ENCODE measurements around the gene BSPRY. TPM values are rescaled to one million over a fixed set of nuclear protein-coding genes. Genes with fewer than 3 reads are reported as not detected.

Gene BSPRY
- total RNA-seq, 1 experiment from 2014 or later: 0.13 TPM

- POLR2A ChIA-PET: no interaction called here
Measured at GRCh38 chr9:113313261-113313660, 36.1 kb upstream of the BSPRY start.

GRCh38 chr9:113315231-113315630 is 34.1 kb upstream of the BSPRY start:
- DNase-seq (ENCODE audit: low read depth, low spot score) (no peak), ATAC-seq (no peak)
- no peak overlapping the region for H3K27ac ChIP-seq (ENCODE audit: low read length)
- in situ Hi-C loops (cut with HindIII; ENCODE audit: low pct_unique_long_range_greater_than_20kb, low sequenced_read_pairs): no loop called here
- intact Hi-C loops (cut with micrococcal nuclease; ENCODE audit: unreplicated experiment): no loop called here
- no peaks in the 10 kb centered on the region for H3K27me3 ChIP-seq (ENCODE audit: control insufficient read depth, insufficient read depth, low read length)
- no peaks in the 10 kb centered on the region for H3K9me3 ChIP-seq (ENCODE audit: control insufficient read depth, insufficient read depth, low read depth, low read length)
- no peaks in the 10 kb centered on the region for H3K36me3 ChIP-seq (ENCODE audit: control insufficient read depth, insufficient read depth, low read length)
- ChIA-PET CTCF (no interaction called here), POLR2A (no interaction called here)
- BruUV-seq (replicated peaks): no TSS peak
- no peak overlapping the region for H3K4me3 ChIP-seq (ENCODE audit: low read depth in 2 of 2, low read length in 2 of 2)
- TF ChIP-seq TCF7L2 (IDR thresholded peaks at IDR 0.05; ENCODE audit: low read depth, low read length) (no peak), POLR2AphosphoS5 (IDR thresholded peaks at IDR 0.05; ENCODE audit: low read depth, low read length) (no peak), CTCF (IDR thresholded peaks at IDR 0.05) (no peak), SIN3A (IDR thresholded peaks at IDR 0.05; ENCODE audit: borderline replicate concordance, insufficient read depth, low read depth, low read length) (no peak)
- TF ChIP-seq, protein P1, sequence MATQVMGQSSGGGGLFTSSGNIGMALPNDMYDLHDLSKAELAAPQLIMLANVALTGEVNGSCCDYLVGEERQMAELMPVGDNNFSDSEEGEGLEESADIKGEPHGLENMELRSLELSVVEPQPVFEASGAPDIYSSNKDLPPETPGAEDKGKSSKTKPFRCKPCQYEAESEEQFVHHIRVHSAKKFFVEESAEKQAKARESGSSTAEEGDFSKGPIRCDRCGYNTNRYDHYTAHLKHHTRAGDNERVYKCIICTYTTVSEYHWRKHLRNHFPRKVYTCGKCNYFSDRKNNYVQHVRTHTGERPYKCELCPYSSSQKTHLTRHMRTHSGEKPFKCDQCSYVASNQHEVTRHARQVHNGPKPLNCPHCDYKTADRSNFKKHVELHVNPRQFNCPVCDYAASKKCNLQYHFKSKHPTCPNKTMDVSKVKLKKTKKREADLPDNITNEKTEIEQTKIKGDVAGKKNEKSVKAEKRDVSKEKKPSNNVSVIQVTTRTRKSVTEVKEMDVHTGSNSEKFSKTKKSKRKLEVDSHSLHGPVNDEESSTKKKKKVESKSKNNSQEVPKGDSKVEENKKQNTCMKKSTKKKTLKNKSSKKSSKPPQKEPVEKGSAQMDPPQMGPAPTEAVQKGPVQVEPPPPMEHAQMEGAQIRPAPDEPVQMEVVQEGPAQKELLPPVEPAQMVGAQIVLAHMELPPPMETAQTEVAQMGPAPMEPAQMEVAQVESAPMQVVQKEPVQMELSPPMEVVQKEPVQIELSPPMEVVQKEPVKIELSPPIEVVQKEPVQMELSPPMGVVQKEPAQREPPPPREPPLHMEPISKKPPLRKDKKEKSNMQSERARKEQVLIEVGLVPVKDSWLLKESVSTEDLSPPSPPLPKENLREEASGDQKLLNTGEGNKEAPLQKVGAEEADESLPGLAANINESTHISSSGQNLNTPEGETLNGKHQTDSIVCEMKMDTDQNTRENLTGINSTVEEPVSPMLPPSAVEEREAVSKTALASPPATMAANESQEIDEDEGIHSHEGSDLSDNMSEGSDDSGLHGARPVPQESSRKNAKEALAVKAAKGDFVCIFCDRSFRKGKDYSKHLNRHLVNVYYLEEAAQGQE (IDR thresholded peaks at IDR 0.05; ENCODE audit: insufficient read depth in 1 of 2, low read depth in 2 of 2, low read length in 1 of 2): no peak
- H3K4me1 ChIP-seq (ENCODE audit: control insufficient read depth, insufficient read depth, low read length): no peaks in the 10 kb centered on the region

More at GRCh38 chr9:113313261-113313660, 36.1 kb upstream of the BSPRY start:
- no peaks in the 10 kb centered on the region for H3K27me3 ChIP-seq (ENCODE audit: control insufficient read depth, insufficient read depth, low read length)
- in situ Hi-C loops (cut with HindIII; ENCODE audit: low pct_unique_long_range_greater_than_20kb, low sequenced_read_pairs) (no loop called here), intact Hi-C loops (cut with micrococcal nuclease; ENCODE audit: unreplicated experiment) (no loop called here)
- BruUV-seq (replicated peaks): no TSS peak
- no peak for DNase-seq (ENCODE audit: low read depth, low spot score)
- H3K27ac ChIP-seq (ENCODE audit: low read length): no peak overlapping the region
- CTCF ChIA-PET: no interaction called here
- no peaks in the 10 kb centered on the region for H3K9me3 ChIP-seq (ENCODE audit: control insufficient read depth, insufficient read depth, low read depth, low read length)
- H3K36me3 ChIP-seq (ENCODE audit: control insufficient read depth, insufficient read depth, low read length): no peaks in the 10 kb centered on the region
- TF ChIP-seq CTCF (IDR thresholded peaks at IDR 0.05): no peak
- TF ChIP-seq POLR2AphosphoS5 (IDR thresholded peaks at IDR 0.05; ENCODE audit: low read depth, low read length): no peak
- TF ChIP-seq TCF7L2 (IDR thresholded peaks at IDR 0.05; ENCODE audit: low read depth, low read length): no peak
- TF ChIP-seq, protein P1 (IDR thresholded peaks at IDR 0.05; ENCODE audit: insufficient read depth in 1 of 2, low read depth in 2 of 2, low read length in 1 of 2): no peak
- TF ChIP-seq SIN3A (IDR thresholded peaks at IDR 0.05; ENCODE audit: borderline replicate concordance, insufficient read depth, low read depth, low read length): no peak
- H3K4me3 ChIP-seq (ENCODE audit: low read depth in 2 of 2, low read length in 2 of 2): no peak overlapping the region
- no peaks in the 10 kb centered on the region for H3K4me1 ChIP-seq (ENCODE audit: control insufficient read depth, insufficient read depth, low read length)
- no peak for ATAC-seq
